Measurements from ENCODE around the gene MATK.

The MATK gene

GRCh38 chr19:3752492-3752891, 33.7 kb downstream of the MATK start:
- in situ Hi-C loops (cut with HindIII; ENCODE audit: low sequenced_read_pairs): no loop called here

GRCh38 chr19:3751236-3751635, 34.9 kb downstream of the MATK start:
- in situ Hi-C loops (cut with HindIII; ENCODE audit: low sequenced_read_pairs): no loop called here

GRCh38 chr19:3750211-3750610, 36.0 kb downstream of the MATK start:
- in situ Hi-C loops (cut with HindIII; ENCODE audit: low sequenced_read_pairs): no loop called here

- in situ Hi-C loops (cut with HindIII; ENCODE audit: low sequenced_read_pairs): no loop called here
Measured at GRCh38 chr19:3748965-3749364, 37.2 kb downstream of the MATK start.

- in situ Hi-C loops (cut with HindIII; ENCODE audit: low sequenced_read_pairs): no loop called here
Measured at GRCh38 chr19:3746371-3747056, 39.7 kb downstream of the MATK start.

GRCh38 chr19:3745363-3746045, 40.7 kb downstream of the MATK start:
- in situ Hi-C loops (cut with HindIII; ENCODE audit: low sequenced_read_pairs): no loop called here

GRCh38 chr19:3743486-3743885, 42.7 kb downstream of the MATK start:
- in situ Hi-C loops (cut with HindIII; ENCODE audit: low sequenced_read_pairs): no loop called here

DNA sequence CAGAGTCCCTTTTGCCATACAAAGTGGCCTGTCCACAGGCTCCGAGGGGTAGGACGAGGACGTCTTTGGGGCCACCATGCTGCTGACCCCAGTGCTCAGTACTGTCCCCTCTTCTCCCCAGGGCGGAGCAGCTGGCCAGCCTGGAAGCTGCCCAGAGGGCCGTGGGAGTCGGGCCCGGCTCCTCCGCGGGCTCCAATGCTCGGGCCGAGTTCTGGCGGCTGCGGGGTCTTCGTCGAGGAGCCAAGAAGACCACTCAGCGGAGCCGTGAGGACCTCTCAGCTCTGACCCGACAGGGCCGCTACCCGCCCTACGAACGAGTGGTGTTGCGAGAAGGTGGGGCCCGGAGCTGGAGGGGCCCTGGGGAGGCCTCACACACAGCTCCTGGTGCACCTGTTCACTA, 45.8 kb downstream of the MATK start:
- in situ Hi-C loops (cut with HindIII; ENCODE audit: low sequenced_read_pairs): no loop called here

DNA sequence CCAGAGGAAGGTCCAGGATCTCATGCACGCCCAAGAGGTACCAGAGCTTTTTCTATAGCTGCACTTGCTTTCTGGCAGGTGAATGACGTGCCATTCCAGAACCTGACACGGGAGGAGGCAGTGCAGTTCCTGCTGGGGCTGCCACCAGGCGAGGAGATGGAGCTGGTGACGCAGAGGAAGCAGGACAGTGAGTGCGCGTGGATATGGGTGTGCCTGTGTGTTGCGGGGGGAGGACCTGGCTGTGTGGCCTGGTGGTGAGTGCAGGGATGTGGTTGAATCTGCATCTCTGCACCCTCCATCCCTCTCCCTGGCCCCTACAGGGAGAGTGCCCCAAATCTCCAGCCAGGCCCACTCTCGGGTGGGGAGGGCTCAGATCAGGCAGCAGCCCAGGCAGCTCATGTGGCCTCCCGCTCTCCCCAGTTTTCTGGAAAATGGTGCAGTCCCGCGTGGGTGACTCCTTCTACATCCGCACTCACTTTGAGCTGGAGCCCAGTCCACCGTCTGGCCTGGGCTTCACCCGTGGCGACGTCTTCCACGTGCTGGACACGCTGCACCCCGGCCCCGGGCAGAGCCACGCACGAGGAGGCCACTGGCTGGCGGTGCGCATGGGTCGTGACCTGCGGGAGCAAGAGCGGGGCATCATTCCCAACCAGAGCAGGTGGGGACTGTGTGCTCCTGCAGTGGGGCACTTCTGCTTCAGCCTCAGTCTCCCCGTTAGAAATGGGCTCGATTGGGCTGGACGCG, 47.5 kb downstream of the MATK start:
- in situ Hi-C loops (cut with HindIII; ENCODE audit: low sequenced_read_pairs): no loop called here

DNA sequence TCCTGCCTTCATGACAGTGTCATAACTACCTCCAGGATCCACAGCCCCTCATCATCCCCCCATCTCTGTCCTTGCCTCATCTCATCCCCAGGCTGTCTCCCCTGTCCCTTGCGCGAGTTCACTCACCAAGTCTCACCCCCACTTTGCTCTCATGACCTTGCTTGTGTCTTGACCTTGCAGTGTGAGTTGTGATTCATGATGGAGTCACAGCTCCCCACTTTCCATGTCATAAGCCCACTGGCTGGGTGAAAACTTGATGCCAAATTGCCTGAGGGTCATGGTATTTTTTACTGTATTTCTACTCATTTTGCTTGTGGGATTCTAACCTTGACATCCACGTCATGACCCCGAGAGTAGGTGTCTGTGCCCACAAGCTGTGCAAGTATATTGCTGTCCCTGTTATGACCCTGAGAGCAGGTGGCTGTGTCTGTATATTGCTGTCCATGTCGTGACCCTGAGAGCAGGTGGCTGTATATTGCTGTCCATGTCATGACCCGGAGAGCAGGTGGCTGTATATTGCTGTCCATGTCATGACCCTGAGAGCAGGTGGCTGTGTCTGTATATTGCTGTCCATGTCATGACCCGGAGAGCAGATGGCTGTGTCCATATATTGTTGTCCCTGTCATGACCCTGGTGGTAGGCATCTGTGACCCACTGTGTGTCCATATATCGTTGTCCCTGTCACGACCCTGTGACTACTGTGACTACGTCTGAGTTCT, 48.5 kb downstream of the MATK start:
- in situ Hi-C loops (cut with HindIII; ENCODE audit: low sequenced_read_pairs): no loop called here

- in situ Hi-C loops (cut with HindIII; ENCODE audit: low sequenced_read_pairs): no loop called here
Measured at GRCh38 chr19:3736106-3736724, 50.0 kb downstream of the MATK start.

DNA sequence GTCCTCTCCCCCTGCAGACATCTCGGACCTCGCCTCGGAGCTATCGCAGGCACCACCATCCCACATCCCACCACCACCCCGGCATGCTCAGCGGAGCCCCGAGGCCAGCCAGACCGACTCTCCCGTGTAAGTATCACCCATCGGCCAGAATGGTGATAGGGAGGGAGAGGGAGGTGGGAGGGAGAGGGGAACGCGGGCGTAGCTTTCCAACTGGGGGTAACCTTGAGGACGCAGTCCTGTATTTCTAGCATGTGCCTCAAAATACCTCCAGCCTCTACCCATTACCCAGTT, 51.9 kb downstream of the MATK start:
- in situ Hi-C loops (cut with HindIII; ENCODE audit: low sequenced_read_pairs): no loop called here

DNA sequence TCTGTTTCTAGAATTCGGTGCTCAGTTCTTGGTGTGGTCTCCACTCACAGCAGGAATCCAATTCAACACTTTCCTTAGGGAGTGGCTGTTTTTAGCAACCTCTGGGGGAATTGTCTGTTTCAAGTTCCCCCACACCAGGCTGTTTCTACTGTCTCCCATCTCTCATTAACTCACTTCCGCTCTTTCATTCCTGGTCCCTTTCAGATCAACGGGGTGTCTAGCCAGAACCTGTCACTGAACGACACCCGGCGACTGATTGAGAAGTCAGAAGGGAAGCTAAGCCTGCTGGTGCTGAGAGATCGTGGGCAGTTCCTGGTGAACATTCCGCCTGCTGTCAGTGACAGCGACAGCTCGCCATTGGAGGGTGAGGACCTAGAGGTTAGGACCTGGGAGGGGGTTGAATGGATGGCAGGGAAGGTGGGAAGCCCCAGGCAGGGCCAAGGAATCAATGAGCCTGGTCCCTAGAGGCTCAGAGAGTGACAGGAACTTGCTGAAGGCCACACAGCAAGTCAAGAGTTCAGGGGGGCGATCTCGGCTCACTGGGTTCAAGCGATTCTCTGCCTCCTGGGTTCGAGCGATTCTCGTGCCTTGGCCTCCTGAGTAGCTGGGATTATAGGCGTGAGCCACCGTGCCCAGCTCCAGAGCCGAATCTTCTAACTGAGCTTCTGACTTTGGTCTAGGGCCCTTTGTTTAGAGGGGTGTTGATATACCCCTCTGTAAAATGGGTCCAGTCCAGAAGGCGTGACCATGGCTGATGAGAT, 52.5 kb downstream of the MATK start:
- in situ Hi-C loops (cut with HindIII; ENCODE audit: low sequenced_read_pairs): no loop called here

GRCh38 chr19:3732108-3732507, 54.1 kb downstream of the MATK start:
- in situ Hi-C loops (cut with HindIII; ENCODE audit: low sequenced_read_pairs): no loop called here

GRCh38 chr19:3730457-3730958, 55.7 kb downstream of the MATK start:
- in situ Hi-C loops (cut with HindIII; ENCODE audit: low sequenced_read_pairs): no loop called here
